CD4-positive, alpha-beta T cell (primary cell): Measurements from ENCODE around the gene C11orf68. TPM values are rescaled to one million over a fixed set of nuclear protein-coding genes. Genes with fewer than 3 reads are reported as not detected.

Source experiments
- ATAC-seq: fragments of 200-7000 bp; cut with Tn5 transposase; one replicate; pipeline ENCODE4 v1.10.0; 2022; ENCODE audit warnings: mild to moderate bottlenecking; ENCODE audit not compliant: poor library complexity
- CTCF ChIA-PET: fragments of 350-600 bp; sonication (Branson Sonifier 250); formaldehyde crosslinking; loops from one replicate; lab custom pipeline; 2021; ENCODE audit warnings: antibody characterized with exemption, inconsistent platforms; lab: Charles Lee
- POLR2A ChIA-PET: fragments of 350-600 bp; sonication (Branson Sonifier 250); formaldehyde crosslinking; loops from one replicate; lab custom pipeline; 2021; ENCODE audit warnings: antibody characterized with exemption, inconsistent platforms; lab: Charles Lee
- DNase-seq, 14 experiments: peaks; one replicate each; pipeline ENCODE4 v3.0.0-alpha.2; 2013 to 2020; ENCODE audit warnings: mixed read lengths in 2 of 14
- H3K27ac ChIP-seq, 2 donors: one replicate each; pipeline versions ENCODE4 v1.5.1 to v1.7.0; 2013; ENCODE audit warnings: low read length in 2 of 2, low read depth in 1 of 2, mild to moderate bottlenecking in 1 of 2
- H3K27me3 ChIP-seq, 2 experiments: 1 replicate in 1 of 2; 2 replicates in 1 of 2; pipeline versions ENCODE4 v1.6.1 to v1.7.0; 2013; ENCODE audit warnings: low read length in 2 of 2, control low read depth in 1 of 2, mild to moderate bottlenecking in 1 of 2, moderate library complexity in 1 of 2; ENCODE audit not compliant: insufficient read depth in 2 of 2, control insufficient read depth in 1 of 2
- H3K36me3 ChIP-seq: one replicate; pipeline ENCODE4 v1.6.1; 2013; ENCODE audit warnings: low read length, control low read depth; ENCODE audit not compliant: insufficient read depth
- H3K4me1 ChIP-seq: one replicate; pipeline ENCODE4 v1.6.1; 2013; ENCODE audit warnings: low read length, control low read depth; ENCODE audit not compliant: insufficient read depth
- H3K4me3 ChIP-seq: one replicate; pipeline ENCODE4 v1.5.1; 2013; ENCODE audit warnings: mild to moderate bottlenecking, low read length, moderate library complexity
- H3K9me3 ChIP-seq, 2 experiments: 1 replicate in 1 of 2; 2 replicates in 1 of 2; pipeline versions ENCODE4 v1.6.1 to v1.7.0; 2013; ENCODE audit warnings: low read length in 2 of 2, mild to moderate bottlenecking in 2 of 2, control low read depth in 1 of 2, moderate library complexity in 1 of 2; ENCODE audit not compliant: control insufficient read depth in 1 of 2, insufficient read depth in 1 of 2
- H3K27ac Mint-ChIP-seq: one replicate; pipeline ENCODE4 v1.8.0; 2020; ENCODE audit warnings: mixed read lengths
- H3K27me3 Mint-ChIP-seq: one replicate; pipeline ENCODE4 v1.8.0; 2021; ENCODE audit warnings: mixed read lengths
- H3K36me3 Mint-ChIP-seq: one replicate; pipeline ENCODE4 v1.8.0; 2021; ENCODE audit warnings: low read depth, mixed read lengths
- H3K4me1 Mint-ChIP-seq: one replicate; pipeline ENCODE4 v1.8.0; 2021; ENCODE audit warnings: low read depth, mixed read lengths
- H3K4me3 Mint-ChIP-seq: one replicate; pipeline ENCODE4 v1.8.0; 2020; ENCODE audit warnings: mild to moderate bottlenecking, mixed read lengths
- H3K9me3 Mint-ChIP-seq: one replicate; pipeline ENCODE4 v1.8.0; 2020; ENCODE audit warnings: mixed read lengths
- intact Hi-C, 2 experiments: fragments of 100-400 bp; cut with DNase I in 1 of 2; cut with micrococcal nuclease in 1 of 2; formaldehyde crosslinking; loops; one replicate each; pipeline versions ENCODE4 v1.15.1 to v1.9.0; 2023 to 2025; cut with DNase I, micrococcal nuclease
- total RNA-seq, 174 experiments: library from RNA in 2 of 174; stranded (reverse) in 2 of 174; gene quantifications; one replicate each; pipeline ENCODE4 v1.2.3 and lab custom pipeline; 2021 to 2026
- TF ChIP-seq, protein P1 (sequence below): fragments of 200-600 bp; IDR thresholded peaks from one replicate; pipeline ENCODE4 v1.8.0; 2022; ENCODE audit warnings: antibody characterized with exemption, mild to moderate bottlenecking

The C11orf68 gene
- total RNA-seq, 2 experiments from 2014 or later = 13.7 to 13.8 TPM

DNA sequence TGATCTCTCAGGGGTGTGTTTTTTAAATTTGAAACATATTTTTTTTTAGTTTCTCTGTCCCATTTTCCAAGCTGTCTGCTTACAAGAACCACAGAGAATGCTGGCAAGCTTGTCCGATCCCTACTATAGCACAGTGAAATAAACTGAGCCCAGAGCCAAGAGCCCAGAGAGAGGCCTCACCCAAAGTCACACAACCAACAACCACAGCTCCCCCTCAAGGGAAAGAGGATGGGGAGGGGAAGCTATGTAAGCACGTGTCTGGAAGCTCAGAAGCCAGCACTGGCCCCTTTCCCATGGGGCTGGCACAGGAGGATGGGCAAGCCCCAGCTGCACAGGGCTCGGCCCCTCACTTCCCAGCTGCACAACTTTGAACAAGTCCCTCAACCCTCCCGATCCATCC lies 39.4 kb upstream of the C11orf68 start:
- H3K4me1 Mint-ChIP-seq = peaks cover 42% of the 10 kb centered on the region
- peak overlapping the region; percentile 15 for H3K4me3 Mint-ChIP-seq
- no peaks in the 10 kb centered on the region for H3K27me3 ChIP-seq
- ATAC-seq = no peak
- TF ChIP-seq, protein P1, sequence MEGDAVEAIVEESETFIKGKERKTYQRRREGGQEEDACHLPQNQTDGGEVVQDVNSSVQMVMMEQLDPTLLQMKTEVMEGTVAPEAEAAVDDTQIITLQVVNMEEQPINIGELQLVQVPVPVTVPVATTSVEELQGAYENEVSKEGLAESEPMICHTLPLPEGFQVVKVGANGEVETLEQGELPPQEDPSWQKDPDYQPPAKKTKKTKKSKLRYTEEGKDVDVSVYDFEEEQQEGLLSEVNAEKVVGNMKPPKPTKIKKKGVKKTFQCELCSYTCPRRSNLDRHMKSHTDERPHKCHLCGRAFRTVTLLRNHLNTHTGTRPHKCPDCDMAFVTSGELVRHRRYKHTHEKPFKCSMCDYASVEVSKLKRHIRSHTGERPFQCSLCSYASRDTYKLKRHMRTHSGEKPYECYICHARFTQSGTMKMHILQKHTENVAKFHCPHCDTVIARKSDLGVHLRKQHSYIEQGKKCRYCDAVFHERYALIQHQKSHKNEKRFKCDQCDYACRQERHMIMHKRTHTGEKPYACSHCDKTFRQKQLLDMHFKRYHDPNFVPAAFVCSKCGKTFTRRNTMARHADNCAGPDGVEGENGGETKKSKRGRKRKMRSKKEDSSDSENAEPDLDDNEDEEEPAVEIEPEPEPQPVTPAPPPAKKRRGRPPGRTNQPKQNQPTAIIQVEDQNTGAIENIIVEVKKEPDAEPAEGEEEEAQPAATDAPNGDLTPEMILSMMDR = no peak
- peaks cover 45% of the 10 kb centered on the region for H3K4me1 ChIP-seq
- peak overlapping the region; percentile 92 for H3K27ac Mint-ChIP-seq
- DNase-seq = no peak
- ChIA-PET CTCF (interaction anchor here (0.9 kb wide), 1 partner anchor 74 kb away, joined by 3 read pairs; no protein-coding TSS in a partner anchor), POLR2A (interaction anchor here (0.5 to 1.3 kb wide), 3 partner anchors 53 to 100 kb away, joined by 3 read pairs; partner anchors contain the start of gene CCDC85B)
- H3K36me3 ChIP-seq = no peaks in the 10 kb centered on the region
- H3K27me3 Mint-ChIP-seq = no peaks in the 10 kb centered on the region
- H3K9me3 ChIP-seq = no peaks in the 10 kb centered on the region
- no peaks in the 10 kb centered on the region for H3K9me3 Mint-ChIP-seq
- no peak overlapping the region for H3K27ac ChIP-seq
- H3K36me3 Mint-ChIP-seq = peaks cover 19% of the 10 kb centered on the region
- no peak overlapping the region for H3K4me3 ChIP-seq
- intact Hi-C loops = no loop called here

GRCh38 chr11:65954771-65955170 lies 35.9 kb upstream of the C11orf68 start:
- Histone ChIP-seq H3K4me1 (peaks cover 24% of the 10 kb centered on the region), H3K27me3 (no peaks in the 10 kb centered on the region), H3K36me3 (no peaks in the 10 kb centered on the region), H3K4me3 (no peak overlapping the region), H3K27ac (no peak overlapping the region), H3K9me3 (no peaks in the 10 kb centered on the region)
- ChIA-PET CTCF (interaction anchor here (0.7 kb wide), 2 partner anchors 54 to 95 kb away, joined by 3 read pairs; partner anchors contain the start of gene MUS81), POLR2A (no interaction called here)
- DNase-seq = no peak
- intact Hi-C loops = no loop called here
- Mint-ChIP-seq H3K9me3 (no peaks in the 10 kb centered on the region), H3K27me3 (no peaks in the 10 kb centered on the region), H3K4me3 (no peak overlapping the region), H3K36me3 (no peaks in the 10 kb centered on the region), H3K27ac (no peak overlapping the region), H3K4me1 (peaks cover 21% of the 10 kb centered on the region)
- TF ChIP-seq, protein P1 = no peak
- ATAC-seq = no peak

DNA sequence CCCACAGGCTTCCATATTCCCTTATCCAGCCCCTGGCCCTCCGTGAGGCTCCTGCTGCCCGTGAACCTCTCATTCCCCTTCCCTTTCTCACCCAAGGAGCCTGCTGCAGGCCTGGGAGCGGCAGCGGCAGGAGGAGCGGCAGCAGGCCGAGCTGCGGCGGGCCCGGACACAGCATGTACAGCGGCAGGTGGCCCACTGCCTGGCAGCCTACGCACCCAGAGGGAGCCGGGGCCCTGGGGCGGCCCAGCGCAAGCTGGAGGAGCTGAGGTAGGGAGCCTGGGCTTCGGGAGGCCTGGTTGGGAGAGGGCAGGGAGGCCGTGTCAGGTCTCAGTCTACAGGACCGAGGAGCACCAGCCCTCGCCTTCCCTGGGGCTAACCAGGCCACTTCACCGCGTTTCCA lies 34.6 kb upstream of the C11orf68 start:
- ChIA-PET CTCF (no interaction called here), POLR2A (no interaction called here)
- H3K36me3 ChIP-seq = no peaks in the 10 kb centered on the region
- no peak overlapping the region for H3K4me3 ChIP-seq
- Mint-ChIP-seq H3K27ac (no peak overlapping the region), H3K4me1 (peaks cover 19% of the 10 kb centered on the region), H3K27me3 (no peaks in the 10 kb centered on the region), H3K9me3 (no peaks in the 10 kb centered on the region), H3K4me3 (no peak overlapping the region), H3K36me3 (no peaks in the 10 kb centered on the region)
- no peak overlapping the region for H3K27ac ChIP-seq
- H3K4me1 ChIP-seq = peaks cover 23% of the 10 kb centered on the region
- no peaks in the 10 kb centered on the region for H3K9me3 ChIP-seq
- DNase-seq (no peak), ATAC-seq (no peak)
- H3K27me3 ChIP-seq = no peaks in the 10 kb centered on the region
- intact Hi-C loops = no loop called here
- TF ChIP-seq, protein P1 = no peak
